Activated CD8-positive, alpha-beta T cell treated with anti-CD3 and anti-CD28 coated beads for 36 hours (primary cell): Measurements from ENCODE around the gene ABHD12. TPM values are rescaled to one million over a fixed set of nuclear protein-coding genes. Genes with fewer than 3 reads are reported as not detected.

ENCODE experiments used
- ATAC-seq: fragments of 200-7000 bp; cut with Tn5 transposase; one replicate; pipeline ENCODE4 v1.10.0; 2021; ENCODE audit warnings: mild to moderate bottlenecking, moderate library complexity
- CTCF ChIA-PET: fragments of 350-600 bp; sonication (Branson Sonifier 250); formaldehyde crosslinking; loops from one replicate; lab custom pipeline; 2021; ENCODE audit warnings: antibody characterized with exemption; lab: Charles Lee
- POLR2A ChIA-PET: fragments of 350-600 bp; sonication (Branson Sonifier 250); formaldehyde crosslinking; loops from one replicate; lab custom pipeline; 2021; ENCODE audit warnings: antibody characterized with exemption; lab: Charles Lee
- DNase-seq: peaks from one replicate; pipeline ENCODE4 v3.0.0-alpha.2; 2020
- H3K27ac Mint-ChIP-seq: one replicate; pipeline ENCODE4 v1.8.0; 2021; ENCODE audit warnings: mild to moderate bottlenecking, mixed read lengths
- H3K27me3 Mint-ChIP-seq: one replicate; pipeline ENCODE4 v1.8.0; 2021; ENCODE audit warnings: mixed read lengths
- H3K36me3 Mint-ChIP-seq: one replicate; pipeline ENCODE4 v1.8.0; 2021; ENCODE audit warnings: low read depth, mixed read lengths
- H3K4me1 Mint-ChIP-seq: one replicate; pipeline ENCODE4 v1.8.0; 2021; ENCODE audit warnings: low read depth, mixed read lengths
- H3K4me3 Mint-ChIP-seq: one replicate; pipeline ENCODE4 v1.8.0; 2021; ENCODE audit warnings: mild to moderate bottlenecking, moderate library complexity, mixed read lengths
- H3K9me3 Mint-ChIP-seq: one replicate; pipeline ENCODE4 v1.8.0; 2021; ENCODE audit warnings: mixed read lengths
- CTCF ChIP-seq: fragments of 200-600 bp; IDR thresholded peaks from one replicate; pipeline ENCODE4 v1.8.0; 2022; ENCODE audit warnings: antibody characterized with exemption, mild to moderate bottlenecking
- intact Hi-C: fragments of 100-400 bp; cut with micrococcal nuclease; formaldehyde crosslinking; loops from one replicate; pipeline ENCODE4 v1.10.0; 2022
- total RNA-seq, 2 experiments: library from RNA; stranded (reverse); gene quantifications; one replicate each; pipeline ENCODE4 v1.2.3, GENCODE V29; 2021

Gene ABHD12
- total RNA-seq, 2 experiments from 2014 or later, result 16.0 to 17.0 TPM

- peak overlapping the region; percentile 62 for H3K27ac Mint-ChIP-seq
- H3K4me1 Mint-ChIP-seq, result peaks cover 6% of the 10 kb centered on the region
- intact Hi-C loops, result no loop called here
- ATAC-seq (peak; percentile 90), DNase-seq (peak; percentile 70)
- H3K9me3 Mint-ChIP-seq, result no peaks in the 10 kb centered on the region
- no peak overlapping the region for H3K4me3 Mint-ChIP-seq
- ChIA-PET POLR2A (interaction anchor here (1.2 to 1.6 kb wide), 3 partner anchors 13 to 135 kb away, joined by 3 to 4 read pairs (median 3); no protein-coding TSS in a partner anchor), CTCF (interaction anchor here (0.8 to 5.1 kb wide), 11 partner anchors 8 to 300 kb away, joined by 3 to 58 read pairs (median 5); partner anchors contain the start of gene GINS1)
- peak; percentile 73 for TF ChIP-seq CTCF
- H3K36me3 Mint-ChIP-seq, result no peaks in the 10 kb centered on the region
- no peaks in the 10 kb centered on the region for H3K27me3 Mint-ChIP-seq
Observed at GRCh38 chr20:25294459-25295385, 95.9 kb downstream of the ABHD12 start.

GRCh38 chr20:25293910-25294458 lies 96.7 kb downstream of the ABHD12 start:
- Mint-ChIP-seq H3K4me1 (peaks cover 6% of the 10 kb centered on the region), H3K27ac (no peak overlapping the region), H3K4me3 (no peak overlapping the region), H3K36me3 (no peaks in the 10 kb centered on the region), H3K9me3 (no peaks in the 10 kb centered on the region), H3K27me3 (no peaks in the 10 kb centered on the region)
- ATAC-seq (no peak), DNase-seq (no peak)
- CTCF ChIA-PET, result interaction anchor here (0.8 to 5.1 kb wide), 8 partner anchors 16 to 300 kb away, joined by 3 to 58 read pairs (median 5); partner anchors contain the start of gene GINS1
- POLR2A ChIA-PET, result interaction anchor here (1.2 to 1.5 kb wide), 2 partner anchors 13 to 134 kb away, joined by 3 to 4 read pairs; no protein-coding TSS in a partner anchor
- no peak for TF ChIP-seq CTCF
- intact Hi-C loops, result no loop called here

- Mint-ChIP-seq H3K4me3 (no peak overlapping the region), H3K4me1 (peaks cover 6% of the 10 kb centered on the region), H3K36me3 (no peaks in the 10 kb centered on the region), H3K27me3 (no peaks in the 10 kb centered on the region), H3K9me3 (no peaks in the 10 kb centered on the region), H3K27ac (no peak overlapping the region)
- POLR2A ChIA-PET, result interaction anchor here (0.9 to 1.5 kb wide), 3 partner anchors 12 to 134 kb away, joined by 3 to 5 read pairs (median 4); no protein-coding TSS in a partner anchor
- intact Hi-C loops, result no loop called here
- ATAC-seq (no peak), DNase-seq (no peak)
- CTCF ChIA-PET, result interaction anchor here (0.8 to 5.1 kb wide), 5 partner anchors 22 to 126 kb away, joined by 3 to 58 read pairs (median 4); partner anchors contain the start of gene GINS1
- TF ChIP-seq CTCF, result no peak
Observed at GRCh38 chr20:25293507-25293906, 97.1 kb downstream of the ABHD12 start.

- ChIA-PET CTCF (interaction anchor here (5.1 kb wide), 1 partner anchor 106 kb away, joined by 58 read pairs; no protein-coding TSS in a partner anchor), POLR2A (interaction anchor here (0.9 kb wide), 1 partner anchor 41 kb away, joined by 5 read pairs; no protein-coding TSS in a partner anchor)
- intact Hi-C loops, result no loop called here
- H3K9me3 Mint-ChIP-seq, result no peaks in the 10 kb centered on the region
- no peak for TF ChIP-seq CTCF
- no peak for ATAC-seq
- H3K27ac Mint-ChIP-seq, result no peak overlapping the region
- H3K36me3 Mint-ChIP-seq, result no peaks in the 10 kb centered on the region
- DNase-seq, result no peak
- no peaks in the 10 kb centered on the region for H3K27me3 Mint-ChIP-seq
- no peak overlapping the region for H3K4me3 Mint-ChIP-seq
- H3K4me1 Mint-ChIP-seq, result peaks cover 6% of the 10 kb centered on the region
Observed at GRCh38 chr20:25292176-25292891, 98.3 kb downstream of the ABHD12 start.
